Sigmoid colon (tissue), 3 donors: ENCODE data around the gene CHRNA4.

Experiments
- POLR2A ChIP-seq, 2 donors: fragments of 450-650 bp; IDR thresholded peaks; one replicate each; pipeline ENCODE4 v1.6.1; 2016; ENCODE audit warnings: antibody characterized with exemption in 2 of 2, mild to moderate bottlenecking in 2 of 2, moderate library complexity in 2 of 2
- TF ChIP-seq, protein P1 (sequence below), 4 experiments: fragments of 450-650 bp in 3 of 4; fragments of 200-600 bp in 1 of 4; IDR thresholded peaks; one replicate each; pipeline ENCODE4 v1.5.1; 2016 to 2019; ENCODE audit warnings: antibody characterized with exemption in 4 of 4, mild to moderate bottlenecking in 3 of 4, moderate library complexity in 2 of 4

DNA sequence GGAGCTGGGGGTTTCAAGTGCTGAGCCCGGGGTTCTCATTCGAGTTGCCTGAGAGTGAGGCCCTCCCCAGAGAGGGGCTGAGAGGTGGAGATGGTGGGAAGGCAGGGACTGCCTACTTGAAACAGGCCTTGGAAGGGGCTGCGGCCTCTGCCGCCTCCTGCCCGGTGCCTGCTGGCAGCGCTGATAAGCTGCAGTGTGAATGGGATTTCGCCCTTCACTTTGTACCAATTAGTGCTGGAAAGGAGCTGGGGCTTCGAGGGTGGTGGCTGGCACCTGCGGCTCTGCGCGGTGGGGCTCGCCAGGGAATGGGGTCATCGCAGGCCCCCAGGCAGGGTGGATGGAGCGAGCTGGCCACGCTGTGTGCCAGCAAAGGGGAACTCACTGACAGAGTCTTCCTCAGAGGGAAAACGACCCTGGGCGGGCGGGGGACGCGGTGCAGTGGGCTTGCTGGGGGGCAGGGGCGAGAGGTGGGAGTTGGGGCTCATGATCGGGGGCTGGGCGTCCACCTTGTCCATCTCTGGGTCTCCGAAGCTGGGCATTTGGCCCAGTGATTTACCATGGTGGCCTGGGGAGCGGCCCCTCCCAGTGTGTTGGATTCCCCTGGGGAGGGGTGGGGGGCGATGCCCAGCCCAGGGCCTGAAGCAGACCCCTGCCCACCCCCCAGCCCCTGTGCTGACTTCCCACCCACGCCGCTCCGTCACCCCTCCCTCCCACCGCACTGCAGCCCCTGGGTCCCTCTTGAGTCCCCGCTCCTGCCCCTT lies 45.2 kb downstream of the CHRNA4 start:
- TF ChIP-seq, protein P1, sequence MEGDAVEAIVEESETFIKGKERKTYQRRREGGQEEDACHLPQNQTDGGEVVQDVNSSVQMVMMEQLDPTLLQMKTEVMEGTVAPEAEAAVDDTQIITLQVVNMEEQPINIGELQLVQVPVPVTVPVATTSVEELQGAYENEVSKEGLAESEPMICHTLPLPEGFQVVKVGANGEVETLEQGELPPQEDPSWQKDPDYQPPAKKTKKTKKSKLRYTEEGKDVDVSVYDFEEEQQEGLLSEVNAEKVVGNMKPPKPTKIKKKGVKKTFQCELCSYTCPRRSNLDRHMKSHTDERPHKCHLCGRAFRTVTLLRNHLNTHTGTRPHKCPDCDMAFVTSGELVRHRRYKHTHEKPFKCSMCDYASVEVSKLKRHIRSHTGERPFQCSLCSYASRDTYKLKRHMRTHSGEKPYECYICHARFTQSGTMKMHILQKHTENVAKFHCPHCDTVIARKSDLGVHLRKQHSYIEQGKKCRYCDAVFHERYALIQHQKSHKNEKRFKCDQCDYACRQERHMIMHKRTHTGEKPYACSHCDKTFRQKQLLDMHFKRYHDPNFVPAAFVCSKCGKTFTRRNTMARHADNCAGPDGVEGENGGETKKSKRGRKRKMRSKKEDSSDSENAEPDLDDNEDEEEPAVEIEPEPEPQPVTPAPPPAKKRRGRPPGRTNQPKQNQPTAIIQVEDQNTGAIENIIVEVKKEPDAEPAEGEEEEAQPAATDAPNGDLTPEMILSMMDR (IDR thresholded peaks at IDR 0.05) = no peak
- no peak for TF ChIP-seq POLR2A (IDR thresholded peaks at IDR 0.05)
